Tongue (tissue), 2 donors: Measurements from ENCODE around the gene AHNAK2. TPM values are rescaled to one million over a fixed set of nuclear protein-coding genes. Genes with fewer than 3 reads are reported as not detected.
A peak's percentile ranks its signal among the peaks of the same experiment; 100 is the strongest.

Experiments
- DNase-seq: peaks from one replicate; pipeline ENCODE4 v3.0.0-alpha.2; 2015
- total RNA-seq: library from RNA; depleted of rRNA; stranded (reverse); fragments of >200 nt; gene quantifications from one replicate; pipeline ENCODE4 v1.2.3, GENCODE V29; 2014

AHNAK2 gene
- total RNA-seq, 1 donor from 2014 or later = 51.0 TPM

GRCh38 chr14:104937694-104938365, 40.3 kb downstream of the AHNAK2 start:
- DNase-seq = no peak

- no peak for DNase-seq
These were observed 41.0 kb downstream of the AHNAK2 start for GRCh38 chr14:104937161-104937560.

- no peak for DNase-seq
These were observed 41.6 kb downstream of the AHNAK2 start for GRCh38 chr14:104936361-104937155.

- DNase-seq = no peak
These were observed 42.2 kb downstream of the AHNAK2 start for GRCh38 chr14:104935955-104936354.

GRCh38 chr14:104935026-104935650, 43.0 kb downstream of the AHNAK2 start:
- no peak for DNase-seq

GRCh38 chr14:104933746-104934733, 44.1 kb downstream of the AHNAK2 start:
- DNase-seq = no peak

GRCh38 chr14:104932676-104933631, 45.2 kb downstream of the AHNAK2 start:
- peak; percentile 91 for DNase-seq

- DNase-seq = no peak
These were observed 46.2 kb downstream of the AHNAK2 start for GRCh38 chr14:104931771-104932675.

GRCh38 chr14:104931304-104931770, 46.8 kb downstream of the AHNAK2 start:
- DNase-seq = no peak

- peak; percentile 35 for DNase-seq
These were observed 47.5 kb downstream of the AHNAK2 start for GRCh38 chr14:104930526-104931303.

GRCh38 chr14:104929268-104930230, 48.6 kb downstream of the AHNAK2 start:
- no peak for DNase-seq

- no peak for DNase-seq
These were observed 49.6 kb downstream of the AHNAK2 start for GRCh38 chr14:104928391-104929133.

GRCh38 chr14:104927901-104928300, 50.3 kb downstream of the AHNAK2 start:
- DNase-seq = no peak

- no peak for DNase-seq
These were observed 50.8 kb downstream of the AHNAK2 start for GRCh38 chr14:104927432-104927816.

GRCh38 chr14:104926619-104927431, 51.3 kb downstream of the AHNAK2 start:
- no peak for DNase-seq
